Head of caudate nucleus (tissue), 42 donors: ENCODE results near the gene MVB12A.
A peak's percentile ranks its signal among the peaks of the same experiment; 100 is the strongest.

ENCODE experiments used
- DNase-seq, 42 donors: peaks; one replicate each; pipeline versions ENCODE4 v3.0.0 to v3.0.0-alpha.2; 2020 to 2021; ENCODE audit warnings: mixed read lengths in 7 of 42
- intact Hi-C: fragments of 100-400 bp; cut with DNase I; formaldehyde crosslinking; loops from one replicate; pipeline ENCODE4 v1.15.0; 2022

MVB12A gene

GRCh38 chr19:17431417-17431816 lies 11.6 kb downstream of the MVB12A start:
- intact Hi-C loops, result no loop called here
- no peak for DNase-seq

- intact Hi-C loops, result no loop called here
- DNase-seq, result no peak
Measured at GRCh38 chr19:17435218-17435617, 15.4 kb downstream of the MVB12A start.

DNA sequence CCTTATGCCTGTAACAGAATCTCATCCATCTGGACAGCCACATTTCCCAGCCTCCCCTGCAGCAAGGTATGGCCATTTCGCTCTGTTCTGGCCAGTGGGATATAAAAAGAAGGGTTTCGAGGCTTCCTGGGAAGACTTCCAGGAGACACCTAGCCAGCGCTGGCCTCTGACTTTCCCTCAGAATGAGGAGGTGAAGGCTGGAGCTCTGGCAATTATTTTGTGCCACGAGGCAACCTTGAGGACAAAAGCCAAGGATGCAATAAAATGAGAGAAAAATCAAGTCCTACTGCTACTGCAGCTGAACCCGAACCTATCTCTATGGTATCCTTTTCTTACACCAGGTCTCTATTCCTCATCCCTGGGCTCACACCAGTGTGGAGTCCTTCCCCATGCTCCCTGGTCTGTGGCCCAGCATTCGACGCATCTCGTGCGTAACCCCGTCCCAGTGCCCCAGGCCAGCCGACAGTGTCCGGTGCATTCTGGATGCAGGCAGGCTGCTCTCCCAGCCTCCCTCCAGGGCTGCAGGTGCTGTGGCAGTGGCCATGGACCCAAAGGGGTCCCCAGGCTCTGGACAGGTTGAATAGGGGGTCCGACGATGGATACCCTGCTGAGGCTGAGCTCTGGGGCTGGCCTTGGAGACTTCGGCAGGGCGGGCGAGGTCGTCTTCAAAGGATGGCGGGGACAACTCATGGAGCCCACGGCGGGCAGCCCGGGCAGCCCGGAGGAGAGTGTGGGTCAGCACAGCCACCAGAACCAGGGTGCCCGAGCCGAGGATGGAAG lies 16.4 kb downstream of the MVB12A start:
- intact Hi-C loops, result no loop called here
- no peak for DNase-seq

GRCh38 chr19:17436874-17437267 lies 17.0 kb downstream of the MVB12A start:
- intact Hi-C loops, result no loop called here
- DNase-seq, result no peak

- DNase-seq, result peak in 7 of 42 donors; percentile 15 to 50 (median 28)
- intact Hi-C loops, result no loop called here
Measured at GRCh38 chr19:17441241-17442021, 21.6 kb downstream of the MVB12A start.

GRCh38 chr19:17445526-17446165 lies 25.8 kb downstream of the MVB12A start:
- intact Hi-C loops, result no loop called here
- no peak for DNase-seq

DNA sequence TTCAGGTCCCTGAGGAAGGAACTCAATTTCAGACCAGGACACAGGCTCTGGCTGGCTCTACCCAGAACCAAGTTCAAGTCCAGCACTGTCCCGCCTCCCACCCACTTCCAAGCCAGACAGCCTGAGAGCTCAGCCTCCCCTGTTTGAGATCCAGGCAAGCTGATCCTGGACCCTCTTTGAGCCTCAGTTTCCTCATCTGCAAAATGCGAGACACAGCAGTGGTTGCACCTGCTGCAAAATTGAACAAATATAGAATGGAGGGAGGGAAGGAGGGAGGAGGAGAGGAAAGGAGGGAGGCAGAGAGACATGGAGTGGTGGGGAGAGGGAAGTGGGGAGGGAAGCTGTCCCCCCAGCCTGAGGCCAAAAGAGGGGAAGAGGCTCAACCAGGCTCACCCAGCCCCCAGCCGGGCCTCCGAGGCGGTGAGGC lies 27.9 kb downstream of the MVB12A start:
- no peak for DNase-seq
- intact Hi-C loops, result no loop called here

DNA sequence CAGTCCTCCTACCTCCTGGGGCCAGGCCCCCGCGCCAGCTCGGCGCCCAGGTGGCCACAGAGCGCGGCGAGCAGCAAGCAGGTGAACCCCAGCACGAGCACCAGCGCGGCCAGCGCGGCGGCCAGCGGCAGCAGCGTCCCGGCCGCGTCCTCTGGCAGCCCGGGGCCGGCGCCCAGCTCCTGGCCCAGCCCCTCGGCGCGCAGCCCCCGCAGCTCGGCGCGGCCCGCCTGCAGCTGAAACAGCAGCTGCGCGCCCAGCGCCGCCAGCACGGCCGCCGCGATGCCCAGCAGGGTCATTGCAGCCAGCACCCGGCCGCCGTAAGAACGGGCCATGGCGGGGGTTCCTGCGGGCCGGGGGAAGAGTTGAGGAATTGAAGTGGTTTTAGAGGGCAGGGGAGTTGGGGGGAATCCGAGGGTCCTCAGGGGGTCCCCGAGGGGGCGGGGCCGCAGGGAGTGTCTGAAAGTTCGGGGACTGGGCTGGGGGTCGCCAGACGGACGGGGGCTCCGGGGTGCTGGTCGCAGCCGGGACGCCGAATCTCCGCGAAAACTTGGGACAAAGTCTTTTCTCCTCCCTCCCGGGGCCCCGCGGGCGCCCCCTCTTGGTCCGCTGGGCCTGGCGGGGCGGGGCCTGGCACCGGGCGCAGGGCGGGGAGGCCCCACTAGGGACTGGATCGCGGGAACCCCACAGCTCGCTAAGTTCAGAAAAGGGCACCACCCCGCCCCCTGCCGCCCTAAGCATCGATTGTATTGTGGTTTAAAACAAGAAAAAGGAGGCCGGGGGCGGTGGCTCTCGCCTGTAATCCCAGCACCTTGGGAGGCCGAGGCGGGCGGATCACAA lies 28.5 kb downstream of the MVB12A start, which contains the start of gene TMEM221:
Gene TMEM221 (minus strand): TSS at position 538 of the 837 bp plus-strand sequence. CDS start 206 bp downstream, at position 332.
- DNase-seq, result peak in 21 of 42 donors; percentile 8 to 63 (median 34)
- intact Hi-C loops, result no loop called here

- intact Hi-C loops, result loop anchor here (5.0 kb wide), 1 partner anchor 122 kb away; no protein-coding TSS in a partner anchor
- no peak for DNase-seq
Measured at GRCh38 chr19:17450264-17451075, 30.6 kb downstream of the MVB12A start.

- DNase-seq, result no peak
- intact Hi-C loops, result loop anchor here (5.0 kb wide), 1 partner anchor 120 kb away; no protein-coding TSS in a partner anchor
Measured at GRCh38 chr19:17451820-17452219, 32.0 kb downstream of the MVB12A start.

- intact Hi-C loops, result loop anchor here (5.0 kb wide), 1 partner anchor 118 kb away; no protein-coding TSS in a partner anchor
- no peak for DNase-seq
Measured at GRCh38 chr19:17454576-17455071, 34.8 kb downstream of the MVB12A start.

- intact Hi-C loops, result no loop called here
- no peak for DNase-seq
Measured at GRCh38 chr19:17455308-17456123, 35.7 kb downstream of the MVB12A start.

DNA sequence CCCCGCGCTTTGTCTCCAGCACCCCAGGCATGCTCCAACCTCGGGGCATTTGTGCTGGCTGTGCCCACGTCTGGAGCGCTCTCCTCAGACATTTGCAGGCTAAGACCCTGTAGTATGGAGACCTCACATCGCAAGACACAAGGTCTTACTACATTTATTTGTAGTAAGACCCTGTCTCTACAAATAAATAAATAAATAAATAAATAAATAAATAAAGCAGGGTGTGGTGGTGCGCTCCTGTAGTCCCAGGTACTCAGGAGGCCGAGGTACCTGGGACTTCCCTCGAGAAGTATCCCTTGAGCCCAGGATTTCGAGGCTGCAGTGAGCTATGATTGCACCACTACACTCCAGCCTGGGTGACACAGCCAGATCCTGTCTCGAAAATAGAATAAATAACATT lies 36.3 kb downstream of the MVB12A start:
- no peak for DNase-seq
- intact Hi-C loops, result no loop called here

DNA sequence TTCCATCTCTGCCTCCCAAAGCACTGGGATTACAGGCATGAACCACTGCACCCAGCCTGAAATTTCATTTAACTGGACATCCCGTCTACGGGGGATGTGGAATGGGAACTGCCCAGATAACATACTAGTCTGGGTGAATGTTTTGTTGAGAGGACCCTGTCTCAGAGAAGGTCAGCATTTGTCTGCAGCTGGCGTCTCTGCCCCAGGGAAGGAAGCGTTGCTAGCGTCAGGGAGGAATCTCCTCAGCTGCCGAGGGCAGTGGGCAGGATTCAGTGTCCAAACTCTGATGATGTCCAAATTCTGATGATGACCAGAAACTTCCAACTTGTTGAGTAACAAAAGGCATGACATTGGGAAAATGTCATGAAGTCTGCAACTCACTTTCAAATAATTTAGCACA lies 37.8 kb downstream of the MVB12A start:
- intact Hi-C loops, result no loop called here
- DNase-seq, result no peak

DNA sequence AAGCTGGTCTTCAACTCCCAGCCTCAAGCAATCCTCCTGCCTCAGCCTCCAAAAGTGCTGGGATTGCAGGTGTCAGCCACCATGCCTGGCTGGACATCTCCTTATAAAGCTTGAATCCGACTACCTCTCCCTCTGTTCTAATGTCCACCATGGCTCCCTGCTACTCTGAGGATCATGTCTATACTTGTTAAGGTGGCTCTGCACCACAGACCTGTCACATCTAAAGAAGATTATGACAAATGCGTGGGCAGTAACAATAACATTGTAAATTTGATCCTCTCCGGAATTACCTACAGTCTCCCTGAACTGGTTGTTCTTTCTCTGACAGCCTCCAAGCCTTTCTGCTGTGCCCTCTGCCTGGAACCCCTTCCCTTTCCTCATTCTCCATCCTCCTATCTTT lies 39.1 kb downstream of the MVB12A start:
- DNase-seq, result no peak
- intact Hi-C loops, result no loop called here

DNA sequence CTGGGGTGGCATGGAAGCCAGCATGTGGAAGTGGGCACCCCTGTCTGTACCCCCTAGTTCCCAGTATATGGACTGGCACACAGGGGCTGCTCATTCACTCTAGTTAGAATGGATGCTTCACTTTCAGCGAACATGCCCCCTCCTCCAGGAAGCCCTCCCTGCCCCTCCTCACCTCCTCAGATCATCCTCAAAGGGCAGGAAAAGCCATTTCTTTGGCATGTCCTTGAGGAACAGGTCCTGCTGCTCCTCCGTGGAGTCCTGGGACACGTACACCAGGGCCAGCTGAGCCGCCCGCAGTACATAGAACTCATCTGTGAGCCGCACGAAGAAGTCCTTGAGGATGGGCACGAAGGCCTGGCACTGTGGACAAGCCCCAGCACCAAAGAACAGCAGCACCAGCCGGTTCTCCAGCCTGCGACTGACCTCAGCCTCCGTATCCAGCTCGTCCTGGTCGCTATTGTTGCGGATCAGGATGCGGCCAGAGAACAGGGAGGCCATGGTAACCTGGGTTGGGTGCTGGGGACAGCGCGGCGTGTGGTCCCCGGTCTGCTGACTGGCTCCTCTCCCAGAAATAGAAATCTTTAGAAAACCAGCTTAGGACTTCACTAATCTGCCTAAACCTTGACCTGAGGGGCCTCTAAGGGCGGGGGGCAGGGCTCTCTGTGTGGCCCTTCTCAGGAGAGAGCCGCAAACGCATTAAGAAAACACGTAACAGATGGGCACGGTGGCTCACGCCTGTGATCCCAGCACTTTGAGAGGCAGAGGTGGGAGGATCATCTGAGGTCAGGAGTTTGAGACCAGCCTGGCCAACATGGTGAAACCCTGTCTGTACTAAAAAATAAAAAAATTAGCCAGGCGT lies 40.8 kb downstream of the MVB12A start, which contains the start of gene NXNL1:
Gene NXNL1 (minus strand): TSS at position 555 of the 859 bp plus-strand sequence. CDS start 57 bp downstream, at position 498.
- intact Hi-C loops, result no loop called here
- no peak for DNase-seq
